Heart right ventricle (tissue), 16 donors: ENCODE results near the gene NPHP4. TPM values are rescaled to one million over a fixed set of nuclear protein-coding genes. Genes with fewer than 3 reads are reported as not detected.

Experiments
- ATAC-seq, 8 donors: fragments of 200-7000 bp; cut with Tn5 transposase; one replicate each; pipeline ENCODE4 v1.9.1; 2020; ENCODE audit warnings: mild to moderate bottlenecking in 8 of 8, moderate library complexity in 8 of 8, moderate number of reproducible peaks in 1 of 8
- DNase-seq, 2 donors: peaks; one replicate each; pipeline ENCODE4 v3.0.0-alpha.2; 2020
- H3K27ac ChIP-seq, 10 donors: fragments of 200-600 bp; sonication (generic) in 2 of 10; one replicate each; pipeline versions ENCODE4 v1.5.0 to v1.8.0; 2020 to 2022; ENCODE audit warnings: mild to moderate bottlenecking in 3 of 10
- H3K27me3 ChIP-seq, 7 donors: fragments of 200-600 bp; one replicate each; pipeline ENCODE4 v1.8.0; 2021 to 2022; ENCODE audit warnings: mild to moderate bottlenecking in 2 of 7
- H3K36me3 ChIP-seq, 9 donors: fragments of 200-600 bp; sonication (generic) in 1 of 9; one replicate each; pipeline versions ENCODE4 v1.5.0 to v1.8.0; 2020 to 2022; ENCODE audit warnings: mild to moderate bottlenecking in 2 of 9
- H3K4me1 ChIP-seq, 9 donors: fragments of 200-600 bp; sonication (generic) in 1 of 9; one replicate each; pipeline versions ENCODE4 v1.5.0 to v1.8.0; 2020 to 2022; ENCODE audit warnings: mild to moderate bottlenecking in 4 of 9
- H3K4me3 ChIP-seq, 10 donors: fragments of 200-600 bp; sonication (generic) in 2 of 10; one replicate each; pipeline versions ENCODE4 v1.5.0 to v1.8.0; 2020 to 2022; ENCODE audit warnings: mild to moderate bottlenecking in 7 of 10, moderate library complexity in 2 of 10
- H3K9me3 ChIP-seq, 11 donors: fragments of 200-600 bp in 10 of 11; sonication (generic) in 2 of 11; one replicate each; pipeline versions ENCODE4 v1.5.0 to v1.8.0; 2013 to 2022; ENCODE audit warnings: mild to moderate bottlenecking in 2 of 11, control low read depth in 1 of 11, moderate library complexity in 1 of 11
- CTCF ChIP-seq, 9 donors: fragments of 200-600 bp; sonication (generic) in 2 of 9; IDR thresholded peaks; one replicate each; pipeline versions ENCODE4 v1.5.0 to v1.8.0; 2021 to 2022; ENCODE audit warnings: antibody characterized with exemption in 9 of 9, mild to moderate bottlenecking in 5 of 9, moderate library complexity in 1 of 9
- WGBS, 2 donors: extraction: QIAGEN DNeasy Blood & Tissue Kit; methylation state at CpG; one replicate each; pipeline ENCODE4 v1.1.7; 2013; ENCODE audit warnings: inconsistent platforms in 1 of 2; 5-methylcytosine and 5-hydroxymethylcytosine counted together
- intact Hi-C, 10 donors: fragments of 100-400 bp; cut with DNase I; formaldehyde crosslinking; loops; one replicate each; pipeline versions ENCODE4 v1.11.1 to v1.14.2; 2022
- polyA plus RNA-seq, 2 donors: library from polyadenylated mRNA; stranded (reverse); fragments of 200-250 nt; gene quantifications; one replicate each; pipeline ENCODE4 v1.2.3, GENCODE V29; 2013
- total RNA-seq, 10 donors: library from RNA; stranded (reverse); fragmentation: NEBNext Ultra II Directional in 3 of 10; extraction: Animal tissue kit (Norgen Biotek cat#: 25700) in 3 of 10; gene quantifications; one replicate each; pipeline versions ENCODE4 v1.2.1 to v1.2.4, GENCODE V29; 2021 to 2023
- donor health status: Arrhythmogenic right ventricular cardiomyopathy.
- donor health status: ischemic (EF 13 %, LVEDD 7.1; RV severe dilation, severe dysfunction).
- donor health status: healthy with polysubstance abuse.
- donor health status: DM: no; HTN: yes; CAD: no.
- donor health status: DM: no; HTN: no; CAD: no.
- donor health status: ischemic (EF 25% LVEDD 6.9; RV normal size, moderate dysfunction).
- donor health status: ischemic (EF 25% LVEDD 5.7; RV mildly dilated, moderate dysfunction).
- donor health status: healthy.
- donor health status: DM: yes; HTN: yes; CAD: no.
- donor health status: Ischemic cardiomyopathy.
- donor health status: ischemic (EF 35%, LVEDD 5.7; RV mildly dilated, moderate dysfunction).
- donor health status: nonischemic (EF 11% LVEDD 7.7; RV severe dilation, severe dysfunction).
- donor health status: DM: yes; HTN: yes; CAD: no.
- donor health status: PGD.
- donor health status: ischemic (EF 29% LVEDD 5.4; RV normal size, mild dysfunction).
- donor health status: nonischemic (EF 23%, LVEDD 6.1; RV moderate dilation, normal function).

Gene NPHP4
- total and polyA plus RNA-seq, 12 donors = 2.4 to 5.7 (median 3.3) TPM

- Histone ChIP-seq H3K4me1 (peaks cover 0 to 5% (median 0%) of the 10 kb centered on the region in 9 donors), H3K27ac (no peak overlapping the region), H3K9me3 (no peaks in the 10 kb centered on the region), H3K4me3 (no peak overlapping the region), H3K36me3 (peaks cover 0 to 65% (median 6%) of the 10 kb centered on the region in 9 donors), H3K27me3 (no peaks in the 10 kb centered on the region)
- 94 to 96% methylated on average over 22 of the region's 22 CpGs for WGBS, 2 donors
- DNase-seq = no peak
- no peak for TF ChIP-seq CTCF (IDR thresholded peaks at IDR 0.05)
- ATAC-seq = no peak
- intact Hi-C loops = no loop called here
Measured at GRCh38 chr1:5947071-5947821, 45.0 kb downstream of the NPHP4 start.

GRCh38 chr1:5945445-5945844 is 46.8 kb downstream of the NPHP4 start:
- peaks cover 0 to 3% (median 0%) of the 10 kb centered on the region in 11 donors for H3K9me3 ChIP-seq
- WGBS, 2 donors = 95 to 97% methylated on average over 14 of the region's 14 CpGs
- DNase-seq = no peak
- H3K4me1 ChIP-seq = peaks cover 0 to 5% (median 0%) of the 10 kb centered on the region in 9 donors
- no peak for TF ChIP-seq CTCF (IDR thresholded peaks at IDR 0.05)
- no peak for ATAC-seq
- intact Hi-C loops = no loop called here
- H3K4me3 ChIP-seq = no peak overlapping the region
- no peaks in the 10 kb centered on the region for H3K27me3 ChIP-seq
- no peak overlapping the region for H3K27ac ChIP-seq
- H3K36me3 ChIP-seq = peaks cover 0 to 52% (median 6%) of the 10 kb centered on the region in 9 donors

GRCh38 chr1:5944843-5945167 is 47.4 kb downstream of the NPHP4 start:
- no peak overlapping the region for H3K4me3 ChIP-seq
- no peak overlapping the region for H3K27ac ChIP-seq
- H3K27me3 ChIP-seq = no peaks in the 10 kb centered on the region
- no peak for TF ChIP-seq CTCF (IDR thresholded peaks at IDR 0.05)
- peaks cover 0 to 5% (median 0%) of the 10 kb centered on the region in 9 donors for H3K4me1 ChIP-seq
- 97% methylated on average over 12 of the region's 12 CpGs for WGBS, 2 donors
- DNase-seq = no peak
- peaks cover 0 to 3% (median 0%) of the 10 kb centered on the region in 11 donors for H3K9me3 ChIP-seq
- ATAC-seq = no peak
- intact Hi-C loops = no loop called here
- H3K36me3 ChIP-seq = peaks cover 0 to 47% (median 6%) of the 10 kb centered on the region in 9 donors

GRCh38 chr1:5944154-5944842 is 47.9 kb downstream of the NPHP4 start:
- WGBS, 2 donors = 93 to 94% methylated on average over 27 of the region's 27 CpGs
- Histone ChIP-seq H3K4me1 (peaks cover 0 to 5% (median 0%) of the 10 kb centered on the region in 9 donors), H3K27me3 (no peaks in the 10 kb centered on the region), H3K4me3 (no peak overlapping the region), H3K9me3 (peaks cover 0 to 3% (median 0%) of the 10 kb centered on the region in 11 donors), H3K36me3 (peaks cover 0 to 42% (median 6%) of the 10 kb centered on the region in 9 donors), H3K27ac (no peak overlapping the region)
- DNase-seq (no peak), ATAC-seq (no peak)
- intact Hi-C loops = no loop called here
- no peak for TF ChIP-seq CTCF (IDR thresholded peaks at IDR 0.05)
